Neuron (in vitro differentiated cells): ENCODE data around the gene MACF1.

Source experiments
- H2AFZ ChIP-seq: one replicate; pipeline ENCODE4 v1.6.1; 2013; ENCODE audit warnings: low read depth, mild to moderate bottlenecking, inconsistent platforms, low read length, moderate library complexity
- H3K27me3 ChIP-seq: one replicate; pipeline ENCODE4 v1.6.1; 2013; ENCODE audit warnings: low read length; ENCODE audit not compliant: insufficient read depth
- H3K36me3 ChIP-seq: one replicate; pipeline ENCODE4 v1.6.1; 2013; ENCODE audit warnings: low read length; ENCODE audit not compliant: insufficient read depth
- H3K4me1 ChIP-seq: one replicate; pipeline ENCODE4 v1.6.1; 2013; ENCODE audit warnings: low read length; ENCODE audit not compliant: insufficient read depth
- H3K4me3 ChIP-seq: 2 replicates; pipeline ENCODE4 v1.5.1; 2013; ENCODE audit warnings: mild to moderate bottlenecking, low read length, moderate library complexity
- H3K9me3 ChIP-seq: one replicate; pipeline ENCODE4 v1.6.1; 2013; ENCODE audit warnings: low read length

The MACF1 gene

GRCh38 chr1:39268906-39269305 is 64.4 kb downstream of the MACF1 start:
- Histone ChIP-seq H3K36me3 (no peaks in the 10 kb centered on the region), H3K9me3 (no peaks in the 10 kb centered on the region), H2AFZ (no peak overlapping the region), H3K4me1 (peaks cover 58% of the 10 kb centered on the region), H3K4me3 (peak overlapping the region; percentile 41), H3K27me3 (no peaks in the 10 kb centered on the region)

GRCh38 chr1:39269349-39269748 is 64.9 kb downstream of the MACF1 start:
- no peaks in the 10 kb centered on the region for H3K9me3 ChIP-seq
- H2AFZ ChIP-seq, result no peak overlapping the region
- H3K27me3 ChIP-seq, result no peaks in the 10 kb centered on the region
- H3K4me1 ChIP-seq, result peaks cover 58% of the 10 kb centered on the region
- H3K36me3 ChIP-seq, result no peaks in the 10 kb centered on the region
- no peak overlapping the region for H3K4me3 ChIP-seq

GRCh38 chr1:39269791-39270342 is 65.4 kb downstream of the MACF1 start:
- no peaks in the 10 kb centered on the region for H3K27me3 ChIP-seq
- H3K9me3 ChIP-seq, result no peaks in the 10 kb centered on the region
- peaks cover 58% of the 10 kb centered on the region for H3K4me1 ChIP-seq
- H2AFZ ChIP-seq, result no peak overlapping the region
- H3K4me3 ChIP-seq, result peak overlapping the region; percentile 13
- no peaks in the 10 kb centered on the region for H3K36me3 ChIP-seq

GRCh38 chr1:39270368-39270767 is 65.9 kb downstream of the MACF1 start:
- Histone ChIP-seq H3K4me3 (peak overlapping the region; percentile 13), H3K9me3 (no peaks in the 10 kb centered on the region), H2AFZ (no peak overlapping the region), H3K36me3 (no peaks in the 10 kb centered on the region), H3K4me1 (peaks cover 56% of the 10 kb centered on the region), H3K27me3 (no peaks in the 10 kb centered on the region)

- H3K9me3 ChIP-seq, result no peaks in the 10 kb centered on the region
- H3K36me3 ChIP-seq, result no peaks in the 10 kb centered on the region
- peaks cover 55% of the 10 kb centered on the region for H3K4me1 ChIP-seq
- no peaks in the 10 kb centered on the region for H3K27me3 ChIP-seq
- no peak overlapping the region for H3K4me3 ChIP-seq
- no peak overlapping the region for H2AFZ ChIP-seq
Observed at GRCh38 chr1:39272027-39272797, 67.7 kb downstream of the MACF1 start.

- H3K27me3 ChIP-seq, result no peaks in the 10 kb centered on the region
- H2AFZ ChIP-seq, result no peak overlapping the region
- no peak overlapping the region for H3K4me3 ChIP-seq
- H3K36me3 ChIP-seq, result no peaks in the 10 kb centered on the region
- no peaks in the 10 kb centered on the region for H3K9me3 ChIP-seq
- H3K4me1 ChIP-seq, result peaks cover 47% of the 10 kb centered on the region
Observed at GRCh38 chr1:39272798-39273469, 68.4 kb downstream of the MACF1 start.

GRCh38 chr1:39275836-39276507 is 71.5 kb downstream of the MACF1 start:
- Histone ChIP-seq H3K4me3 (no peak overlapping the region), H3K36me3 (no peaks in the 10 kb centered on the region), H2AFZ (no peak overlapping the region), H3K27me3 (no peaks in the 10 kb centered on the region), H3K4me1 (peaks cover 18% of the 10 kb centered on the region), H3K9me3 (no peaks in the 10 kb centered on the region)

- Histone ChIP-seq H3K9me3 (no peaks in the 10 kb centered on the region), H2AFZ (no peak overlapping the region), H3K36me3 (peaks cover 12% of the 10 kb centered on the region), H3K4me1 (peaks cover 3% of the 10 kb centered on the region), H3K27me3 (no peaks in the 10 kb centered on the region), H3K4me3 (no peak overlapping the region)
Observed at GRCh38 chr1:39277879-39278278, 73.4 kb downstream of the MACF1 start.

GRCh38 chr1:39282537-39283216 is 78.2 kb downstream of the MACF1 start:
- H3K9me3 ChIP-seq, result peaks cover 3% of the 10 kb centered on the region
- H3K36me3 ChIP-seq, result peaks cover 59% of the 10 kb centered on the region
- H3K27me3 ChIP-seq, result no peaks in the 10 kb centered on the region
- no peak overlapping the region for H3K4me3 ChIP-seq
- H2AFZ ChIP-seq, result no peak overlapping the region
- no peaks in the 10 kb centered on the region for H3K4me1 ChIP-seq

- Histone ChIP-seq H3K4me3 (no peak overlapping the region), H3K36me3 (peaks cover 68% of the 10 kb centered on the region), H3K9me3 (peaks cover 3% of the 10 kb centered on the region), H3K4me1 (no peaks in the 10 kb centered on the region), H2AFZ (no peak overlapping the region), H3K27me3 (no peaks in the 10 kb centered on the region)
Observed at GRCh38 chr1:39283858-39284257, 79.4 kb downstream of the MACF1 start.

- H3K27me3 ChIP-seq, result no peaks in the 10 kb centered on the region
- peaks cover 78% of the 10 kb centered on the region for H3K36me3 ChIP-seq
- H2AFZ ChIP-seq, result no peak overlapping the region
- no peaks in the 10 kb centered on the region for H3K4me1 ChIP-seq
- peaks cover 3% of the 10 kb centered on the region for H3K9me3 ChIP-seq
- no peak overlapping the region for H3K4me3 ChIP-seq
Observed at GRCh38 chr1:39287541-39287940, 83.0 kb downstream of the MACF1 start.

- no peak overlapping the region for H2AFZ ChIP-seq
- H3K4me1 ChIP-seq, result no peaks in the 10 kb centered on the region
- peaks cover 78% of the 10 kb centered on the region for H3K36me3 ChIP-seq
- H3K4me3 ChIP-seq, result no peak overlapping the region
- peaks cover 3% of the 10 kb centered on the region for H3K9me3 ChIP-seq
- no peaks in the 10 kb centered on the region for H3K27me3 ChIP-seq
Observed at GRCh38 chr1:39288735-39289465, 84.4 kb downstream of the MACF1 start.
